IMR-90 (cell line): Measurements from ENCODE around the gene ST14. TPM values are rescaled to one million over a fixed set of nuclear protein-coding genes. Genes with fewer than 3 reads are reported as not detected.

Source experiments
- ATAC-seq: fragments of 200-7000 bp; cut with Tn5 transposase; 2 replicates; pipeline ENCODE4 v1.9.1; 2020; ENCODE audit warnings: low read depth, mild to moderate bottlenecking, moderate library complexity
- BruUV-seq: library from RNA; stranded (reverse); fragments of 400-500 nt; replicated peaks from 2 replicates; lab custom pipeline; 2021; lab: Mats Ljungman, UMichigan
- CTCF ChIA-PET: fragments of 300-600 bp; formaldehyde crosslinking; extraction: SDS; loops from one replicate; lab custom pipeline; 2021; ENCODE audit warnings: antibody characterized with exemption; lab: Yijun Ruan, JAX
- POLR2A ChIA-PET: fragments of 300-600 bp; sonication (Branson Sonifier 250); formaldehyde crosslinking; loops from one replicate; lab custom pipeline; 2022; ENCODE audit warnings: antibody characterized with exemption; ENCODE audit not compliant: unreplicated experiment; lab: Charles Lee
- DNase-seq: peaks from one replicate; pipeline ENCODE4 v3.0.0; 2013
- H2AFZ ChIP-seq: replicated peaks from 2 replicates; pipeline ENCODE3; 2013; ENCODE audit warnings: low read length, mild to moderate bottlenecking; ENCODE audit not compliant: poor library complexity
- H2AK5ac ChIP-seq: 2 replicates; pipeline ENCODE4 v1.6.1; 2013; ENCODE audit warnings: low read depth, low read length, inconsistent platforms
- H2AK9ac ChIP-seq: replicated peaks from 2 replicates; pipeline ENCODE3; 2013; ENCODE audit warnings: mild to moderate bottlenecking, low read depth, low read length, moderate library complexity; ENCODE audit not compliant: poor library complexity
- H2BK120ac ChIP-seq: 2 replicates; pipeline ENCODE4 v1.6.1; 2013; ENCODE audit warnings: low read depth, low read length, inconsistent platforms
- H2BK15ac ChIP-seq: 3 replicates; pipeline ENCODE4 v1.6.1; 2013; ENCODE audit warnings: low read depth, low read length, inconsistent platforms
- H2BK20ac ChIP-seq: 2 replicates; pipeline ENCODE4 v1.6.1; 2013; ENCODE audit warnings: low read depth, mild to moderate bottlenecking, inconsistent platforms, low read length, moderate library complexity
- H2BK5ac ChIP-seq: 2 replicates; pipeline ENCODE4 v1.6.1; 2013; ENCODE audit warnings: mild to moderate bottlenecking, low read depth, low read length, inconsistent platforms; ENCODE audit not compliant: poor library complexity, severe bottlenecking
- H3K14ac ChIP-seq: replicated peaks from 2 replicates; pipeline ENCODE4 v1.6.1; 2013; ENCODE audit warnings: low read depth, low read length, inconsistent platforms
- H3K18ac ChIP-seq: 2 replicates; pipeline ENCODE4 v1.6.1; 2013; ENCODE audit warnings: low read depth, low read length, control low read depth
- H3K23ac ChIP-seq: 2 replicates; pipeline ENCODE4 v1.6.1; 2013; ENCODE audit warnings: low read depth, low read length, inconsistent platforms
- H3K27ac ChIP-seq: 2 replicates; pipeline ENCODE4 v1.5.1; 2013; ENCODE audit warnings: mild to moderate bottlenecking, control low read depth, low read length; ENCODE audit not compliant: insufficient read depth
- H3K27me3 ChIP-seq: 2 replicates; pipeline ENCODE4 v1.6.1; 2013; ENCODE audit warnings: low read length; ENCODE audit not compliant: control insufficient read depth, insufficient read depth
- H3K36me3 ChIP-seq: 2 replicates; pipeline ENCODE4 v1.6.1; 2013; ENCODE audit warnings: low read length, mixed read lengths; ENCODE audit not compliant: control insufficient read depth, insufficient read depth
- H3K4ac ChIP-seq: 2 replicates; pipeline ENCODE4 v1.6.1; 2013; ENCODE audit warnings: low read depth, low read length, inconsistent platforms
- H3K4me1 ChIP-seq: 2 replicates; pipeline ENCODE4 v1.6.1; 2013; ENCODE audit warnings: low read length, mixed read lengths; ENCODE audit not compliant: control insufficient read depth, insufficient read depth
- H3K4me2 ChIP-seq: 2 replicates; pipeline ENCODE4 v1.6.1; 2013; ENCODE audit warnings: low read depth, mild to moderate bottlenecking, control low read depth, low read length, moderate library complexity
- H3K4me3 ChIP-seq: 2 replicates; pipeline ENCODE4 v1.5.1; 2013; ENCODE audit warnings: low read depth, mild to moderate bottlenecking, control low read depth, low read length, moderate library complexity; ENCODE audit not compliant: insufficient read depth
- H3K56ac ChIP-seq: 2 replicates; pipeline ENCODE4 v1.6.1; 2013; ENCODE audit warnings: low read length, inconsistent platforms; ENCODE audit not compliant: insufficient read depth; ENCODE audit errors: extremely low read depth
- H3K79me1 ChIP-seq, 2 experiments: 2 replicates each; pipeline ENCODE4 v1.6.1; 2013; ENCODE audit warnings: low read length in 2 of 2, inconsistent platforms in 1 of 2, low read depth in 1 of 2
- H3K9ac ChIP-seq: 2 replicates; pipeline ENCODE4 v1.6.1; 2013; ENCODE audit warnings: low read depth, low read length, control low read depth
- H3K9me1 ChIP-seq: 2 replicates; pipeline ENCODE4 v1.6.1; 2013; ENCODE audit warnings: low read length, inconsistent platforms; ENCODE audit not compliant: insufficient read depth
- H3K9me3 ChIP-seq: 2 replicates; pipeline ENCODE4 v1.6.1; 2013; ENCODE audit warnings: low read length; ENCODE audit not compliant: control insufficient read depth, insufficient read depth
- H4K20me1 ChIP-seq: 2 replicates; pipeline ENCODE4 v1.6.1; 2013; ENCODE audit warnings: low read length, inconsistent platforms; ENCODE audit not compliant: insufficient read depth
- H4K5ac ChIP-seq: 2 replicates; pipeline ENCODE4 v1.6.1; 2013; ENCODE audit warnings: mild to moderate bottlenecking, low read depth, low read length, control low read depth
- H4K8ac ChIP-seq, 2 experiments: 2 replicates each; pipeline ENCODE4 v1.6.1; 2013; ENCODE audit warnings: low read depth in 2 of 2, low read length in 2 of 2, control low read depth in 1 of 2, inconsistent platforms in 1 of 2
- H4K91ac ChIP-seq: 2 replicates; pipeline ENCODE4 v1.6.1; 2013; ENCODE audit warnings: low read depth, low read length, inconsistent platforms; ENCODE audit not compliant: insufficient read depth
- BHLHE40 ChIP-seq: fragments of 150-350 bp; IDR thresholded peaks from 2 replicates; pipeline ENCODE4 v1.6.1; 2016; ENCODE audit warnings: mild to moderate bottlenecking, low read depth, low read length
- CEBPB ChIP-seq: IDR thresholded peaks from 2 replicates; pipeline ENCODE4 v1.6.1; 2012; ENCODE audit warnings: low read depth, low read length, improper control_type of control experiment
- CHD1 ChIP-seq: IDR thresholded peaks from 2 replicates; pipeline ENCODE4 v1.6.1; 2012; ENCODE audit warnings: low read depth, low read length, improper control_type of control experiment
- FOS ChIP-seq: fragments of 150-350 bp; IDR thresholded peaks from 2 replicates; pipeline ENCODE4 v1.6.1; 2016; ENCODE audit warnings: low read depth, low read length
- MAFK ChIP-seq: IDR thresholded peaks from 2 replicates; pipeline ENCODE4 v1.6.1; 2012; ENCODE audit warnings: low read depth, low read length, improper control_type of control experiment
- MAZ ChIP-seq: IDR thresholded peaks from 2 replicates; pipeline ENCODE4 v1.6.1; 2012; ENCODE audit warnings: low read depth, mild to moderate bottlenecking, low read length, improper control_type of control experiment, moderate library complexity, borderline replicate concordance
- MXI1 ChIP-seq: IDR thresholded peaks from 2 replicates; pipeline ENCODE4 v1.6.1; 2012; ENCODE audit warnings: low read depth, mild to moderate bottlenecking, low read length, moderate library complexity, borderline replicate concordance
- NFE2L2 ChIP-seq: fragments of 150-350 bp; IDR thresholded peaks from 2 replicates; pipeline ENCODE4 v1.6.1; 2016; ENCODE audit warnings: low read depth, mild to moderate bottlenecking, low read length
- POLR2A ChIP-seq: IDR thresholded peaks from 2 replicates; pipeline ENCODE4 v1.6.1; 2012; ENCODE audit warnings: mild to moderate bottlenecking, low read depth, low read length
- RAD21 ChIP-seq: IDR thresholded peaks from 2 replicates; pipeline ENCODE4 v1.6.1; 2012; ENCODE audit warnings: low read length, improper control_type of control experiment
- RCOR1 ChIP-seq: IDR thresholded peaks from 2 replicates; pipeline ENCODE4 v1.6.1; 2012; ENCODE audit warnings: mild to moderate bottlenecking, low read length, improper control_type of control experiment; ENCODE audit not compliant: insufficient replicate concordance
- RFX5 ChIP-seq: IDR thresholded peaks from 2 replicates; pipeline ENCODE4 v1.8.0; 2012; ENCODE audit warnings: low read depth, mild to moderate bottlenecking, low read length, moderate library complexity
- SMC3 ChIP-seq: fragments of 150-350 bp; IDR thresholded peaks from 2 replicates; pipeline ENCODE4 v1.6.1; 2016; ENCODE audit warnings: low read depth, mild to moderate bottlenecking, antibody characterized with exemption, low read length, moderate library complexity
- WGBS, 2 experiments: methylation state at CpG; one replicate each; pipeline versions ENCODE4 v1.1.5 to v1.1.7; 2013; ENCODE audit warnings: missing lambda C conversion rate in 2 of 2; ENCODE audit not compliant: insufficient read length in 1 of 2; ENCODE audit errors: extremely low coverage in 2 of 2; 5-methylcytosine and 5-hydroxymethylcytosine counted together
- dilution Hi-C: fragments of 300-500 bp; cut with HindIII; formaldehyde crosslinking; loops from one replicate; pipeline ENCODE4 v1.14.3; 2018; ENCODE audit warnings: low sequenced_read_pairs; ENCODE audit not compliant: unreplicated experiment
- in situ Hi-C: fragments of 300-500 bp; cut with MboI; formaldehyde crosslinking; loops from 3 replicates; pipeline ENCODE4 v1.14.3; 2019; ENCODE audit warnings: low sequenced_read_pairs, inconsistent platforms, mixed read lengths
- intact Hi-C: fragments of 100-400 bp; cut with micrococcal nuclease; formaldehyde crosslinking; loops from 2 replicates; pipeline ENCODE4 v1.10.0; 2022
- polyA plus RNA-seq, 3 experiments: library from polyadenylated mRNA; depleted of rRNA; stranded (reverse); fragments of >200 nt; gene quantifications; 2 replicates each; pipeline ENCODE4 v1.2.3, GENCODE V29; 2012; ENCODE audit warnings: low replicate concordance in 1 of 3
- total RNA-seq: library from RNA; depleted of rRNA; stranded (reverse); fragments of >200 nt; gene quantifications from 2 replicates; pipeline ENCODE4 v1.2.3, GENCODE V29; 2012
- TF ChIP-seq, protein P1 (sequence below): conservative IDR thresholded peaks from 2 replicates; pipeline ENCODE4 v1.5.1; 2012; ENCODE audit warnings: mild to moderate bottlenecking, low read depth, low read length, improper control_type of control experiment
- TF ChIP-seq, protein P2 (sequence below): fragments of 150-350 bp; IDR thresholded peaks from 2 replicates; pipeline ENCODE4 v1.6.1; 2016; ENCODE audit warnings: low read depth, mild to moderate bottlenecking, low read length, moderate library complexity, borderline replicate concordance
- TF ChIP-seq, protein P3 (sequence below): fragments of 150-350 bp; IDR thresholded peaks from 2 replicates; pipeline ENCODE4 v1.6.1; 2017; ENCODE audit warnings: mild to moderate bottlenecking, antibody characterized with exemption, low read length, low read depth

ST14 gene
- total and polyA plus RNA-seq, 2 of the 4 experiments (the other 2 are of a cell fraction), result not detected

DNA sequence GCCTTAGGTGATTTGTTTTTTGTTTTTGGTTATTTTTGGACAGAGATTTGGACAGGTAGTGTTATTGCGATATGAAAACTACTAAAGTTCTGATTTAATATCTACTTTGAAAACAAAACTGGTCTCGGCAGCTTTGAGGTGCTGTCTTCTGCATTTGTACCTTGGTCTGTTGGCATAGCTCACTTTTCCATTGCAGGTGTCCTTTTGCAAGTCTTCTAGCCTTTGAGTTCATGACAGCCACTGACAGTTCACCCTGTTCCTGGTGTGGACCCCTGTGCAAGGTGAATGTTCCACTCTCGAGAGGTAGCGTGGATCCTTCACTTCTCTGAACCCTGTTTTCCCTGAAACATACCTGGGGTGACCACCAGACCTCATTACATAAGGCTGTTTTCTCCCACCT lies 44.9 kb upstream of the ST14 start:
- Histone ChIP-seq H3K4ac (no peak overlapping the region), H3K18ac (no peak overlapping the region), H3K36me3 (peaks cover 23% of the 10 kb centered on the region), H2BK20ac (no peak overlapping the region), H2BK15ac (no peak overlapping the region), H3K56ac (no peak overlapping the region), H3K27me3 (peaks cover under 1% of the 10 kb centered on the region), H3K4me1 (no peaks in the 10 kb centered on the region), H4K8ac (no peak overlapping the region), H3K14ac (no peak overlapping the region), H3K27ac (no peak overlapping the region), H3K4me2 (no peak overlapping the region), H2BK120ac (no peak overlapping the region), H2AK9ac (no peak overlapping the region), H4K91ac (no peak overlapping the region), H4K5ac (no peak overlapping the region), H3K9me3 (no peaks in the 10 kb centered on the region), H3K9me1 (peaks cover 7% of the 10 kb centered on the region), H3K79me1 (peaks cover 15% of the 10 kb centered on the region in 2 experiments), H3K4me3 (no peak overlapping the region), H2AK5ac (no peak overlapping the region), H2AFZ (no peak overlapping the region), H3K23ac (no peak overlapping the region), H4K20me1 (peaks cover 33% of the 10 kb centered on the region), H2BK5ac (no peak overlapping the region), H3K9ac (no peak overlapping the region)
- ATAC-seq, result no peak
- ChIA-PET CTCF (no interaction called here), POLR2A (no interaction called here)
- no CpG with 5 or more reads among the region's 4 CpGs for WGBS, 2 experiments
- no peak for DNase-seq
- in situ Hi-C loops (no loop called here), intact Hi-C loops (loop anchor here (5.0 kb wide), 1 partner anchor 37 kb away; no protein-coding TSS in a partner anchor), dilution Hi-C loops (no loop called here)
- TF ChIP-seq, protein P1, sequence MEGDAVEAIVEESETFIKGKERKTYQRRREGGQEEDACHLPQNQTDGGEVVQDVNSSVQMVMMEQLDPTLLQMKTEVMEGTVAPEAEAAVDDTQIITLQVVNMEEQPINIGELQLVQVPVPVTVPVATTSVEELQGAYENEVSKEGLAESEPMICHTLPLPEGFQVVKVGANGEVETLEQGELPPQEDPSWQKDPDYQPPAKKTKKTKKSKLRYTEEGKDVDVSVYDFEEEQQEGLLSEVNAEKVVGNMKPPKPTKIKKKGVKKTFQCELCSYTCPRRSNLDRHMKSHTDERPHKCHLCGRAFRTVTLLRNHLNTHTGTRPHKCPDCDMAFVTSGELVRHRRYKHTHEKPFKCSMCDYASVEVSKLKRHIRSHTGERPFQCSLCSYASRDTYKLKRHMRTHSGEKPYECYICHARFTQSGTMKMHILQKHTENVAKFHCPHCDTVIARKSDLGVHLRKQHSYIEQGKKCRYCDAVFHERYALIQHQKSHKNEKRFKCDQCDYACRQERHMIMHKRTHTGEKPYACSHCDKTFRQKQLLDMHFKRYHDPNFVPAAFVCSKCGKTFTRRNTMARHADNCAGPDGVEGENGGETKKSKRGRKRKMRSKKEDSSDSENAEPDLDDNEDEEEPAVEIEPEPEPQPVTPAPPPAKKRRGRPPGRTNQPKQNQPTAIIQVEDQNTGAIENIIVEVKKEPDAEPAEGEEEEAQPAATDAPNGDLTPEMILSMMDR, result no peak
- TF ChIP-seq CHD1, result no peak
- TF ChIP-seq CEBPB, result no peak
- no peak for TF ChIP-seq RFX5
- no peak for TF ChIP-seq NFE2L2
- no peak for TF ChIP-seq FOS
- no peak for TF ChIP-seq MAZ
- no peak for TF ChIP-seq RCOR1
- TF ChIP-seq MXI1, result no peak
- no peak for TF ChIP-seq BHLHE40
- TF ChIP-seq, protein P2, sequence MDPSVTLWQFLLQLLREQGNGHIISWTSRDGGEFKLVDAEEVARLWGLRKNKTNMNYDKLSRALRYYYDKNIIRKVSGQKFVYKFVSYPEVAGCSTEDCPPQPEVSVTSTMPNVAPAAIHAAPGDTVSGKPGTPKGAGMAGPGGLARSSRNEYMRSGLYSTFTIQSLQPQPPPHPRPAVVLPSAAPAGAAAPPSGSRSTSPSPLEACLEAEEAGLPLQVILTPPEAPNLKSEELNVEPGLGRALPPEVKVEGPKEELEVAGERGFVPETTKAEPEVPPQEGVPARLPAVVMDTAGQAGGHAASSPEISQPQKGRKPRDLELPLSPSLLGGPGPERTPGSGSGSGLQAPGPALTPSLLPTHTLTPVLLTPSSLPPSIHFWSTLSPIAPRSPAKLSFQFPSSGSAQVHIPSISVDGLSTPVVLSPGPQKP, result no peak
- no peak for TF ChIP-seq MAFK
- no peak for TF ChIP-seq POLR2A
- no peak for TF ChIP-seq SMC3
- TF ChIP-seq, protein P3, sequence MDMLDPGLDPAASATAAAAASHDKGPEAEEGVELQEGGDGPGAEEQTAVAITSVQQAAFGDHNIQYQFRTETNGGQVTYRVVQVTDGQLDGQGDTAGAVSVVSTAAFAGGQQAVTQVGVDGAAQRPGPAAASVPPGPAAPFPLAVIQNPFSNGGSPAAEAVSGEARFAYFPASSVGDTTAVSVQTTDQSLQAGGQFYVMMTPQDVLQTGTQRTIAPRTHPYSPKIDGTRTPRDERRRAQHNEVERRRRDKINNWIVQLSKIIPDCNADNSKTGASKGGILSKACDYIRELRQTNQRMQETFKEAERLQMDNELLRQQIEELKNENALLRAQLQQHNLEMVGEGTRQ, result no peak
- no peak for TF ChIP-seq RAD21
- no TSS peak for BruUV-seq
